PC-9 (cell line): ENCODE results near the gene ZFR2. TPM values are rescaled to one million over a fixed set of nuclear protein-coding genes. Genes with fewer than 3 reads are reported as not detected.
"Not testable (repeated sequence)": the region's sequence is repeated elsewhere in the genome, so short reads cannot be mapped to it uniquely, and the experiment has no call there.

Experiments used
- BruUV-seq: library from RNA; stranded (reverse); fragments of 400-500 nt; replicated peaks from 2 replicates; lab custom pipeline; 2021; lab: Mats Ljungman, UMichigan
- CTCF ChIA-PET: fragments of 300-600 bp; sonication (Branson Sonifier 250); formaldehyde crosslinking; loops from one replicate; lab custom pipeline; 2022; ENCODE audit warnings: antibody characterized with exemption; lab: Charles Lee
- POLR2A ChIA-PET: fragments of 300-600 bp; sonication (Branson Sonifier 250); formaldehyde crosslinking; loops from one replicate; lab custom pipeline; 2022; ENCODE audit warnings: antibody characterized with exemption; ENCODE audit not compliant: unreplicated experiment; lab: Charles Lee
- DNase-seq, 2 experiments: peaks; one replicate each; pipeline versions ENCODE4 v3.0.0 to v3.0.0-alpha.2; 2015 to 2022; ENCODE audit warnings: mixed read lengths in 1 of 2
- H2AFZ ChIP-seq: fragments of 200-600 bp; sonication (generic); 2 replicates; pipeline ENCODE4 v1.8.1; 2017; ENCODE audit warnings: antibody characterized with exemption
- H3F3A ChIP-seq: fragments of 200-600 bp; sonication (generic); 2 replicates; pipeline ENCODE4 v1.8.1; 2017; ENCODE audit warnings: antibody characterized with exemption, mild to moderate bottlenecking, low read depth; ENCODE audit not compliant: insufficient read depth
- H3K27ac ChIP-seq: fragments of 200-600 bp; sonication (generic); 2 replicates; pipeline ENCODE4 v1.6.1; 2016; ENCODE audit warnings: mixed run types
- H3K27me3 ChIP-seq: fragments of 200-600 bp; sonication (generic); 2 replicates; pipeline ENCODE4 v1.6.1; 2016; ENCODE audit warnings: low read depth, mixed run types; ENCODE audit not compliant: insufficient read depth
- H3K36me3 ChIP-seq: fragments of 200-600 bp; sonication (generic); 2 replicates; pipeline ENCODE4 v1.6.1; 2016; ENCODE audit warnings: low read depth, mixed run types
- H3K4me1 ChIP-seq: fragments of 200-600 bp; sonication (generic); replicated peaks from 2 replicates; pipeline ENCODE4 v1.6.1; 2016; ENCODE audit warnings: mixed run types; ENCODE audit not compliant: insufficient read depth
- H3K4me2 ChIP-seq: fragments of 200-600 bp; sonication (generic); 2 replicates; pipeline ENCODE4 v1.6.1; 2017; ENCODE audit warnings: mixed run types
- H3K4me3 ChIP-seq: fragments of 200-600 bp; sonication (generic); 2 replicates; pipeline ENCODE4 v1.6.1; 2016; ENCODE audit warnings: mixed run types
- H3K79me2 ChIP-seq: fragments of 200-600 bp; sonication (generic); 2 replicates; pipeline ENCODE4 v1.6.1; 2017; ENCODE audit warnings: low read depth, mixed run types
- H3K9me2 ChIP-seq: fragments of 200-600 bp; sonication (generic); 2 replicates; pipeline ENCODE4 v1.8.1; 2017; ENCODE audit warnings: mild to moderate bottlenecking; ENCODE audit not compliant: insufficient read depth
- H3K9me3 ChIP-seq: fragments of 200-600 bp; sonication (generic); 2 replicates; pipeline ENCODE4 v1.8.1; 2016; ENCODE audit warnings: low read depth; ENCODE audit not compliant: insufficient read depth
- H4K20me1 ChIP-seq: fragments of 200-600 bp; sonication (generic); 2 replicates; pipeline ENCODE4 v1.8.1; 2017; ENCODE audit not compliant: insufficient read depth
- EZH2 ChIP-seq: fragments of 200-600 bp; sonication (generic); IDR thresholded peaks from 2 replicates; pipeline ENCODE4 v1.8.0; 2017; ENCODE audit warnings: antibody characterized with exemption, low read depth
- intact Hi-C: fragments of 100-400 bp; cut with micrococcal nuclease; formaldehyde crosslinking; loops from one replicate; pipeline ENCODE4 v1.10.0; 2022; ENCODE audit not compliant: unreplicated experiment
- total RNA-seq: library from RNA; stranded (reverse); gene quantifications from 2 replicates; pipeline ENCODE4 v1.2.3, GENCODE V29; 2021
- TF ChIP-seq, protein P1 (sequence below): fragments of 200-600 bp; sonication (generic); conservative IDR thresholded peaks from 2 replicates; pipeline ENCODE4 v1.6.1; 2017; ENCODE audit warnings: mixed run types, antibody characterized with exemption, mild to moderate bottlenecking, moderate library complexity

ZFR2 gene
- total RNA-seq, 1 experiment from 2014 or later: not detected

DNA sequence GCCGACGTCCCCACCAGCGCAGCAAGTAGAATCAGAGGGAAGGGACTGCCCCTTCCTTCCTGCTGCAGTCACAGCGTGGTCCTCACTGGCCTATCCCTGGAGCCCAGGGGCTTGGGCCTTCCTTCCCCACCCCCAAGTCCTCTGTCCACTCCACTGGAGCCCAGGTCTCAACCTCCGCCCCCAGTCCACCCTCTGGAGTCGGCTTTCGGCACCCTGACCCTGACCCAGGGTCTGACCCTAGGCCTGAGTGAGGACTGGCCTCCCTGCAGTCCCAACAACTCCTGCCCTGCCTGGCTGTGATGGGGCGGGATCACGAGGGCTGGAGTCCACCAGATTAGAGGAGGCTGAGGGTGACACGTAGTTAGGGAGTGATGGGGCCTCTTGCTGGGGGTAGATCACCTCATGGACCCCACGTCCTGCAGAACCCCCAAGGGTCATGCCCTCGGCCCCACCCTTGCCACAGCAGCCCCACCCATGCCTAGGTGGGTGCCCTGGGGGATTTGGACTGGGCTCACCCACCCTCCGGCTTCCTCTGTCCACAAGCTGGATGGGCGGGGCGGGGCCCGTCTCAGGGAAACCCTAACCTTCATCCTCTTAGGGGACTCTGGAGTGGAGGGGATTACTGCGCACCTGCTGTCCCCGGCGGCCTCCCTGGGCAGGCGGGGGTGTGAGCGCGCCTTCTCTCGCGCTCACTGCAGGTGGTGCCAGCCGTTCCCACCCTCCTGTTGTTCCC, 100.7 kb downstream of the ZFR2 start:
- H3K4me2 ChIP-seq: no peak overlapping the region
- DNase-seq: no peak
- H3K9me3 ChIP-seq: no peaks in the 10 kb centered on the region
- no peaks in the 10 kb centered on the region for H3K27me3 ChIP-seq
- no peak overlapping the region for H3K27ac ChIP-seq
- H2AFZ ChIP-seq: no peak overlapping the region
- H3K9me2 ChIP-seq: no peaks in the 10 kb centered on the region
- H4K20me1 ChIP-seq: no peaks in the 10 kb centered on the region
- ChIA-PET POLR2A (no interaction called here), CTCF (no interaction called here)
- no peak overlapping the region for H3K4me3 ChIP-seq
- H3K79me2 ChIP-seq: peaks cover 4% of the 10 kb centered on the region; the same call in 1 of the 2 replicates
- no peaks in the 10 kb centered on the region for H3F3A ChIP-seq
- no peaks in the 10 kb centered on the region for H3K36me3 ChIP-seq
- no TSS peak for BruUV-seq
- H3K4me1 ChIP-seq: no peaks in the 10 kb centered on the region
- intact Hi-C loops: no loop called here
- TF ChIP-seq EZH2: no peak
- TF ChIP-seq, protein P1, sequence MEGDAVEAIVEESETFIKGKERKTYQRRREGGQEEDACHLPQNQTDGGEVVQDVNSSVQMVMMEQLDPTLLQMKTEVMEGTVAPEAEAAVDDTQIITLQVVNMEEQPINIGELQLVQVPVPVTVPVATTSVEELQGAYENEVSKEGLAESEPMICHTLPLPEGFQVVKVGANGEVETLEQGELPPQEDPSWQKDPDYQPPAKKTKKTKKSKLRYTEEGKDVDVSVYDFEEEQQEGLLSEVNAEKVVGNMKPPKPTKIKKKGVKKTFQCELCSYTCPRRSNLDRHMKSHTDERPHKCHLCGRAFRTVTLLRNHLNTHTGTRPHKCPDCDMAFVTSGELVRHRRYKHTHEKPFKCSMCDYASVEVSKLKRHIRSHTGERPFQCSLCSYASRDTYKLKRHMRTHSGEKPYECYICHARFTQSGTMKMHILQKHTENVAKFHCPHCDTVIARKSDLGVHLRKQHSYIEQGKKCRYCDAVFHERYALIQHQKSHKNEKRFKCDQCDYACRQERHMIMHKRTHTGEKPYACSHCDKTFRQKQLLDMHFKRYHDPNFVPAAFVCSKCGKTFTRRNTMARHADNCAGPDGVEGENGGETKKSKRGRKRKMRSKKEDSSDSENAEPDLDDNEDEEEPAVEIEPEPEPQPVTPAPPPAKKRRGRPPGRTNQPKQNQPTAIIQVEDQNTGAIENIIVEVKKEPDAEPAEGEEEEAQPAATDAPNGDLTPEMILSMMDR: no peak

DNA sequence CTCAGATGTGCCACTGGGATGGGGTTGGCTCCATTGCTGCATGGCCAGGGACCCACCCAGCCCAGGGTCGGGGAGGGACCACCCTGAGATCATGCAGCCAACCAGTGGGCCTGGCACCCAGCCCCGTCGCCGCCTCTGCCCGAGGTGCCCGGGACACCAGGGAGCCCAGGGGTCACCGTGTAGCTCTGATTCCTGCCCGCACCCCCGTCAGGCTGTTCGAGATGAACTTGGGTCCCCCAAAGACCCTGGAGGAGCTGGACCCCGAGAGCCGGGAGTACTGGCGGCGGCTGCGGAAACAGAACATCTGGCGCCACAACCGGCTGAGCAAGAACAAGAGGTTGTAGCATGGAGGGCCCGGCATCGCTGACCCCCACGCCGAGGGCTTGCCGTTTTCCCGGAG, 101.8 kb downstream of the ZFR2 start:
- no peak for DNase-seq
- intact Hi-C loops: no loop called here
- ChIA-PET CTCF (no interaction called here), POLR2A (no interaction called here)
- no peaks in the 10 kb centered on the region for H3K27me3 ChIP-seq
- no peak overlapping the region for H2AFZ ChIP-seq
- BruUV-seq: no TSS peak
- H3K4me1 ChIP-seq: no peaks in the 10 kb centered on the region
- H3K9me3 ChIP-seq: no peaks in the 10 kb centered on the region
- no peaks in the 10 kb centered on the region for H3K36me3 ChIP-seq
- H3K4me3 ChIP-seq: no peak overlapping the region
- H3K27ac ChIP-seq: no peak overlapping the region
- H3F3A ChIP-seq: 0 out of 2 replicates have a peak, but pooled peaks cover 3% of the 10 kb centered on the region
- H4K20me1 ChIP-seq: no peaks in the 10 kb centered on the region
- H3K9me2 ChIP-seq: no peaks in the 10 kb centered on the region
- peaks cover 6% of the 10 kb centered on the region; the same call in 1 of the 2 replicates for H3K79me2 ChIP-seq
- TF ChIP-seq EZH2: no peak
- TF ChIP-seq, protein P1: no peak
- H3K4me2 ChIP-seq: no peak overlapping the region

DNA sequence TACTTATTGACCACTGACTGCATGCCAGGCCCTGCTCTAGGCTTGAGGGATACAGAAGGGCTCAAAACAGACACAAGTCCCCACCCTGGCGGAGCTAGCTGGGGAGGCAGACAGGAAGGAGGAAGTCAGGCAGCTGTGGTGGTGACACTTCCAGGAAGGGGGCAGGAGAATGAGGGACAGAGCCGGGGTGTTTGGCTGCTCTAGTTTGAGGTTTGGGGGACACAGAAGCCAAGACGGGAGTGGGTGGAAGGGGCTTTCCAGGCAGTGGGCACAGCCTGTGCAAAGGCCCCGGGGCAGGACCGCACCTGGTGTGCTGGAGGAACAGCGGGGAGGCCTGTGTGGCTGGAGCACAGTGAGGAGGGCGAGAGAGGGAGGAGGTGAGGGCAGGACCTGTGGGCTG, 102.3 kb downstream of the ZFR2 start:
- Histone ChIP-seq H3K79me2 (peaks cover 6% of the 10 kb centered on the region; the same call in 1 of the 2 replicates), H3K36me3 (no peaks in the 10 kb centered on the region), H3K9me3 (no peaks in the 10 kb centered on the region), H3F3A (0 out of 2 replicates have a peak, but pooled peaks cover 3% of the 10 kb centered on the region), H3K4me2 (no peak overlapping the region), H3K4me1 (no peaks in the 10 kb centered on the region), H3K4me3 (no peak overlapping the region), H2AFZ (no peak overlapping the region), H4K20me1 (no peaks in the 10 kb centered on the region), H3K9me2 (no peaks in the 10 kb centered on the region), H3K27ac (no peak overlapping the region), H3K27me3 (no peaks in the 10 kb centered on the region)
- no TSS peak for BruUV-seq
- ChIA-PET CTCF (no interaction called here), POLR2A (no interaction called here)
- intact Hi-C loops: no loop called here
- DNase-seq: no peak
- TF ChIP-seq, protein P1: no peak
- TF ChIP-seq EZH2: no peak

DNA sequence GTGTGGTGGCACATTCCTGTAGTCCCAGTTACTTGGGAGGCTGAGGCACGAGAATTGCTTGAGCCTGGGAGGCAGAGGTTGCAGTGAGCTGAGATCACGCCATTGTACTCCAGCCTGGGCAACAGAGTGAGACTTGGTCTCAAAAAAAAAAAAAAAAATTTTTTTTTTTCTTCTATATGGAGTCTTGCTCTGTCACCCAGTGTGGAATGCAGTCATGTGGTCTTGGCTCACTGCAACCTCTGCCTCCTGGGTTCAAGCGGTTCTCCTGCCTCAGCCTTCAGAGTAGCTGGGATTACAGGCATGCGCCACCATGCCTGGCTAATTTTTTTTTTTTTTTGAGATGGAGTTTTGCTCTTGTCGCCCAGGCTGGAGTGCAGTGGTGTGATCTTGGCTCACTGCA, 103.1 kb downstream of the ZFR2 start:
- CTCF ChIA-PET: interaction anchor here (0.6 kb wide), 1 partner anchor 729 kb away, joined by 9 read pairs; no protein-coding TSS in a partner anchor
- H3K36me3 ChIP-seq, H3K4me3 ChIP-seq, H3K4me2 ChIP-seq, H3F3A ChIP-seq, H2AFZ ChIP-seq, H3K27ac ChIP-seq, intact Hi-C loops, DNase-seq, H4K20me1 ChIP-seq, BruUV-seq, H3K9me2 ChIP-seq, POLR2A ChIA-PET, H3K27me3 ChIP-seq, H3K9me3 ChIP-seq, H3K4me1 ChIP-seq: not testable (repeated sequence)
- peaks cover 11% of the 10 kb centered on the region; the same call in 1 of the 2 replicates for H3K79me2 ChIP-seq
